CD4-positive, alpha-beta T cell treated with Interleukin-17A for 1 hour (primary cell): Measurements from ENCODE around the gene RUNX2.
A peak's percentile ranks its signal among the peaks of the same experiment; 100 is the strongest.

Experiments used
- DNase-seq: peaks from one replicate; pipeline ENCODE4 v3.0.0-alpha.2; 2020

Gene RUNX2

GRCh38 chr6:45687570-45687969 is 359.4 kb downstream of the RUNX2 start:
- no peak for DNase-seq

- DNase-seq: no peak
Measured at GRCh38 chr6:45688180-45688579, 360.1 kb downstream of the RUNX2 start.

GRCh38 chr6:45689926-45690615 is 361.9 kb downstream of the RUNX2 start:
- no peak for DNase-seq

- DNase-seq: no peak
Measured at GRCh38 chr6:45690846-45691245, 362.7 kb downstream of the RUNX2 start.

GRCh38 chr6:45691426-45691825 is 363.3 kb downstream of the RUNX2 start:
- DNase-seq: no peak

GRCh38 chr6:45692021-45692420 is 363.9 kb downstream of the RUNX2 start:
- no peak for DNase-seq

- DNase-seq: no peak
Measured at GRCh38 chr6:45696738-45697137, 368.6 kb downstream of the RUNX2 start.

GRCh38 chr6:45697605-45698004 is 369.5 kb downstream of the RUNX2 start:
- DNase-seq: no peak

- DNase-seq: no peak
Measured at GRCh38 chr6:45698046-45698445, 369.9 kb downstream of the RUNX2 start.

- DNase-seq: no peak
Measured at GRCh38 chr6:45699663-45700062, 371.5 kb downstream of the RUNX2 start.

GRCh38 chr6:45702849-45703739 is 375.0 kb downstream of the RUNX2 start:
- no peak for DNase-seq

- DNase-seq: no peak
Measured at GRCh38 chr6:45704056-45704800, 376.1 kb downstream of the RUNX2 start.

- DNase-seq: no peak
Measured at GRCh38 chr6:45705137-45705855, 377.2 kb downstream of the RUNX2 start.

GRCh38 chr6:45706319-45706718 is 378.2 kb downstream of the RUNX2 start:
- no peak for DNase-seq

GRCh38 chr6:45707176-45707575 is 379.0 kb downstream of the RUNX2 start:
- no peak for DNase-seq

- DNase-seq: no peak
Measured at GRCh38 chr6:45709781-45710220, 381.7 kb downstream of the RUNX2 start.

GRCh38 chr6:45710304-45710821 is 382.2 kb downstream of the RUNX2 start:
- DNase-seq: peak; percentile 25

- no peak for DNase-seq
Measured at GRCh38 chr6:45712076-45712475, 383.9 kb downstream of the RUNX2 start.

GRCh38 chr6:45712786-45713185 is 384.7 kb downstream of the RUNX2 start:
- no peak for DNase-seq
